ENCODE data around the gene PDS5B. TPM values are rescaled to one million over a fixed set of nuclear protein-coding genes. Genes with fewer than 3 reads are reported as not detected.
A peak's percentile ranks its signal among the peaks of the same experiment; 100 is the strongest.
"Not testable (repeated sequence)": the region's sequence is repeated elsewhere in the genome, so short reads cannot be mapped to it uniquely, and the experiment has no call there.

The PDS5B gene
- total RNA-seq, 1 donor from 2014 or later: 59.2 TPM

- TF ChIP-seq CTCF (IDR thresholded peaks at IDR 0.05; ENCODE audit: partially characterized antibody, unreplicated experiment): no peak
- Mint-ChIP-seq H3K27me3 (ENCODE audit: unreplicated experiment) (no peaks in the 10 kb centered on the region), H3K36me3 (ENCODE audit: unreplicated experiment) (peaks cover 4% of the 10 kb centered on the region), H3K27ac (ENCODE audit: unreplicated experiment) (no peak overlapping the region), H3K4me3 (ENCODE audit: unreplicated experiment) (no peak overlapping the region), H3K9me3 (ENCODE audit: unreplicated experiment) (peaks cover 7% of the 10 kb centered on the region), H3K4me1 (ENCODE audit: low read depth, unreplicated experiment) (peaks cover 2% of the 10 kb centered on the region)
- DNase-seq: no peak
Observed at GRCh38 chr13:32728327-32728726, 142.1 kb downstream of the PDS5B start.

- H3K9me3 Mint-ChIP-seq (ENCODE audit: unreplicated experiment); H3K27me3 Mint-ChIP-seq (ENCODE audit: unreplicated experiment); DNase-seq; H3K36me3 Mint-ChIP-seq (ENCODE audit: unreplicated experiment); H3K27ac Mint-ChIP-seq (ENCODE audit: unreplicated experiment); H3K4me1 Mint-ChIP-seq (ENCODE audit: low read depth, unreplicated experiment); H3K4me3 Mint-ChIP-seq (ENCODE audit: unreplicated experiment): not testable (repeated sequence)
Observed at GRCh38 chr13:32729097-32729496, 142.8 kb downstream of the PDS5B start.

GRCh38 chr13:32731074-32731473, 144.8 kb downstream of the PDS5B start:
- no peak for TF ChIP-seq CTCF (IDR thresholded peaks at IDR 0.05; ENCODE audit: partially characterized antibody, unreplicated experiment)
- no peak overlapping the region for H3K4me3 Mint-ChIP-seq (ENCODE audit: unreplicated experiment)
- DNase-seq: no peak
- peaks cover 7% of the 10 kb centered on the region for H3K9me3 Mint-ChIP-seq (ENCODE audit: unreplicated experiment)
- H3K27me3 Mint-ChIP-seq (ENCODE audit: unreplicated experiment): no peaks in the 10 kb centered on the region
- peaks cover 2% of the 10 kb centered on the region for H3K4me1 Mint-ChIP-seq (ENCODE audit: low read depth, unreplicated experiment)
- peaks cover 4% of the 10 kb centered on the region for H3K36me3 Mint-ChIP-seq (ENCODE audit: unreplicated experiment)
- no peak overlapping the region for H3K27ac Mint-ChIP-seq (ENCODE audit: unreplicated experiment)

- Mint-ChIP-seq H3K27me3 (ENCODE audit: unreplicated experiment) (no peaks in the 10 kb centered on the region), H3K36me3 (ENCODE audit: unreplicated experiment) (peaks cover 4% of the 10 kb centered on the region), H3K4me3 (ENCODE audit: unreplicated experiment) (no peak overlapping the region), H3K4me1 (ENCODE audit: low read depth, unreplicated experiment) (peaks cover 2% of the 10 kb centered on the region), H3K27ac (ENCODE audit: unreplicated experiment) (peak overlapping the region; percentile 34), H3K9me3 (ENCODE audit: unreplicated experiment) (peaks cover 7% of the 10 kb centered on the region)
- DNase-seq: no peak
- TF ChIP-seq CTCF (IDR thresholded peaks at IDR 0.05; ENCODE audit: partially characterized antibody, unreplicated experiment): no peak
Observed at GRCh38 chr13:32731576-32731975, 145.3 kb downstream of the PDS5B start.

- Mint-ChIP-seq H3K36me3 (ENCODE audit: unreplicated experiment) (peaks cover 4% of the 10 kb centered on the region), H3K4me3 (ENCODE audit: unreplicated experiment) (no peak overlapping the region), H3K27ac (ENCODE audit: unreplicated experiment) (no peak overlapping the region), H3K9me3 (ENCODE audit: unreplicated experiment) (peaks cover 7% of the 10 kb centered on the region), H3K27me3 (ENCODE audit: unreplicated experiment) (no peaks in the 10 kb centered on the region), H3K4me1 (ENCODE audit: low read depth, unreplicated experiment) (peaks cover 2% of the 10 kb centered on the region)
- DNase-seq: no peak
- no peak for TF ChIP-seq CTCF (IDR thresholded peaks at IDR 0.05; ENCODE audit: partially characterized antibody, unreplicated experiment)
Observed at GRCh38 chr13:32733690-32734089, 147.4 kb downstream of the PDS5B start.

- DNase-seq: no peak
- H3K9me3 Mint-ChIP-seq (ENCODE audit: unreplicated experiment): peaks cover 6% of the 10 kb centered on the region
- peaks cover 2% of the 10 kb centered on the region for H3K4me1 Mint-ChIP-seq (ENCODE audit: low read depth, unreplicated experiment)
- no peak for TF ChIP-seq CTCF (IDR thresholded peaks at IDR 0.05; ENCODE audit: partially characterized antibody, unreplicated experiment)
- H3K27me3 Mint-ChIP-seq (ENCODE audit: unreplicated experiment): no peaks in the 10 kb centered on the region
- no peak overlapping the region for H3K27ac Mint-ChIP-seq (ENCODE audit: unreplicated experiment)
- H3K4me3 Mint-ChIP-seq (ENCODE audit: unreplicated experiment): no peak overlapping the region
- H3K36me3 Mint-ChIP-seq (ENCODE audit: unreplicated experiment): peaks cover 4% of the 10 kb centered on the region
Observed at GRCh38 chr13:32734511-32734910, 148.3 kb downstream of the PDS5B start.

All from glutamatergic neuron (in vitro differentiated cells).